ENCODE data around the gene ARSJ.
"Not testable (repeated sequence)": the region's sequence is repeated elsewhere in the genome, so short reads cannot be mapped to it uniquely, and the experiment has no call there.

Gene ARSJ

GRCh38 chr4:114005569-114006442 is 26.4 kb upstream of the ARSJ start:
- no peaks in the 10 kb centered on the region for H3K9me3 ChIP-seq
- H3K4me1 ChIP-seq: no peaks in the 10 kb centered on the region; the same call in 1 of the 2 replicates
- no peak for DNase-seq

GRCh38 chr4:114004483-114005226 is 25.2 kb upstream of the ARSJ start:
- DNase-seq; H3K36me3 ChIP-seq; H3K4me1 ChIP-seq; H3K4me3 ChIP-seq (ENCODE audit: low read depth, low read length); H3K9me3 ChIP-seq; H3K27me3 ChIP-seq: not testable (repeated sequence)

More at GRCh38 chr4:114005569-114006442, 26.4 kb upstream of the ARSJ start:
- no peaks in the 10 kb centered on the region for H3K27me3 ChIP-seq
- TF ChIP-seq CTCF (IDR thresholded peaks at IDR 0.05; ENCODE audit: low read depth, low read length): no peak
- H3K36me3 ChIP-seq: no peaks in the 10 kb centered on the region
- no peak overlapping the region for H3K4me3 ChIP-seq (ENCODE audit: low read depth, low read length)

DNA sequence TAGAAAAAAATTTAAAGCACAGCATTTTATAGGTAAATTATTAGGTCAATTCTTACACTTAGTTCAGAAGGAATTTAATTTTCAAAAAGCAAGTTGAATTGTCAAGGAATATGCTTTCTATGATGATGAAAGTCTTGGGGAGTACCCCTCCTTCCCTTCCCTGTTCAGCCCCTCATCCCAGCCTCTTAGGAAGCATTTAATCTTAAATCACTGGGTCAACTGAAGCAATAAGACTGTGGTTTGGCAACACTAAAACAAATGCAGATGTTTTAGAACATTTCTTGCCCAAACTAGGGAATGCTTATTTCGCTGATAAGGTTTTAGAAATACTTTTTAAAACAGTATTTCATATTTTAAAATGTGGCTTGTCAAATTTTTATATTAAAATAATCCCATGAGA is 19.1 kb upstream of the ARSJ start:
- H3K4me1 ChIP-seq: no peaks in the 10 kb centered on the region; the same call in 1 of the 2 replicates
- no peak overlapping the region for H3K4me3 ChIP-seq (ENCODE audit: low read depth, low read length)
- H3K36me3 ChIP-seq: no peaks in the 10 kb centered on the region
- H3K9me3 ChIP-seq: no peaks in the 10 kb centered on the region
- no peak for TF ChIP-seq CTCF (IDR thresholded peaks at IDR 0.05; ENCODE audit: low read depth, low read length)
- no peak for DNase-seq
- no peaks in the 10 kb centered on the region for H3K27me3 ChIP-seq

DNA sequence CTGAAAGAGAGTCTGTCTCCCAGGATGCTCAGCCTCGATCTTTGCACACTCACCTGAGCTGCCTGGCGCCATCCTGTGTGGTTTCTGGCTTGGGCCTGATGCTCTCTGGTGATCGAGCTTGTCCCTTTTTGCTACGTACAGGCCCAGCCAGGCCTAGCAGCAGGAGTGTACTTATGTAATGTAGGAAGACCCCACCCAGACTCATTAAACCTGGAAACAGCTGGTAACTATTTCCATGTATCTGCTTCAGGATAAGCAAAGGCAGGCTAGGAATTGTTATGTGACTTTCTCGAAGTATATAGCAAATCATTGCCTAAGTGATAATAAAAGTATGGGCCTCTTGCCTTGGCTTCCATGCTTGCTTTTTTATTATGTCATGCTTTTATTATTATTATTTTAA is 18.6 kb upstream of the ARSJ start:
- no peaks in the 10 kb centered on the region for H3K36me3 ChIP-seq
- no peak for DNase-seq
- no peaks in the 10 kb centered on the region for H3K27me3 ChIP-seq
- no peaks in the 10 kb centered on the region; the same call in 1 of the 2 replicates for H3K4me1 ChIP-seq
- no peak overlapping the region for H3K4me3 ChIP-seq (ENCODE audit: low read depth, low read length)
- H3K9me3 ChIP-seq: no peaks in the 10 kb centered on the region
- TF ChIP-seq CTCF (IDR thresholded peaks at IDR 0.05; ENCODE audit: low read depth, low read length): no peak

DNA sequence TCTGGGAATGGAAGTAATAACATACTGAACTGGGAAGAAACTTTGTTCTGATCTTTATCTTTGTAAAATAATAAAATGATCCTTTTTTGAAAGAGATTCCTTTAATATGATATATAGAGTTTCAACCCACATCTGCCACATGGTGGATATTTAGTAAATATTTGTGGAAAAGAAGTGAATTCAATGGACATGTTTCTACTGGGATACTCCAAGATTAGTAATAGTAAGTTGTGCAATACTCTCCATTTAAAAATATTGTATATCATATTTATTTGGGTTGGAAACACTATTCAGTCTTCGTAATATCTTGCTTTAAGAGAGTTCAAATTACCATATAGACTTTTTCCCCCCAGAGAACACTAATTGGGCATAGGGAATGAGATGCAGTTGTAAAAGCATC is 17.8 kb upstream of the ARSJ start:
- Histone ChIP-seq H3K4me1 (no peaks in the 10 kb centered on the region; the same call in 1 of the 2 replicates), H3K36me3 (no peaks in the 10 kb centered on the region), H3K27me3 (no peaks in the 10 kb centered on the region), H3K9me3 (no peaks in the 10 kb centered on the region), H3K4me3 (ENCODE audit: low read depth, low read length) (no peak overlapping the region)
- no peak for TF ChIP-seq CTCF (IDR thresholded peaks at IDR 0.05; ENCODE audit: low read depth, low read length)
- no peak for DNase-seq

DNA sequence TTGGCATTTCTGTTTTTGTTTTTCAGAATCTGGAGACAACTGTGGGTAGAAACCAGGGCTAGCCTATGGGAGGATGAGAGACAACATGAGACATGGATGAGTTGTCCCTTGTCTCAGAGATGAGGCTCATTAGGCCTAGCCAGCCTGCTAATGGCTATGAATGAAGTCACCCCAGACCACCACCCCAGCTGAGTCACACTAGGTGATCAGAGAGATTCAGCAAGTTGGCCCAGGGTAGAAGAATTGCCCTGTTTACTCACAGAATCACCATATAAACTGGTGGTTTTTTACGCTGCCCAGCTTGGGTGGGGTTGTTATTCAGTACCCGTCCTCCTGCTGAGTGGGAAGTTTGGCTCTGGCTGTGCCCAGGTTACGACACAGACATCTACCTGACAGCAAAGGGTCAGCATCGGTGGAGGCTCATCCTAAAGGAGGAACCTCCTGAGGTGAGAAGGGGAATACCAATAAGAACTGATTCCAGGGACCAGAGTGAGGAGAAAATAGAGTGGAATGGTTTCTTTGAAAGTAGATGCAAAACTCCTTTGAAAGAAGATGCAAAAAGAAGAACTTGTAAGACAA is 17.2 kb upstream of the ARSJ start:
- Histone ChIP-seq H3K9me3 (no peaks in the 10 kb centered on the region), H3K36me3 (no peaks in the 10 kb centered on the region), H3K27me3 (no peaks in the 10 kb centered on the region), H3K4me3 (ENCODE audit: low read depth, low read length) (no peak overlapping the region), H3K4me1 (no peaks in the 10 kb centered on the region)
- no peak for DNase-seq
- no peak for TF ChIP-seq CTCF (IDR thresholded peaks at IDR 0.05; ENCODE audit: low read depth, low read length)

Measured in BE2C (cell line).